Measurements from ENCODE around the gene OLIG1. TPM values are rescaled to one million over a fixed set of nuclear protein-coding genes. Genes with fewer than 3 reads are reported as not detected.

OLIG1 gene
- total and polyA plus RNA-seq, 2 of the 8 experiments (the other 6 are each of a cell fraction or from before 2014, with no cell fraction given) = 0.65 to 1.2 TPM

GRCh38 chr21:33089395-33090119, 19.6 kb downstream of the OLIG1 start:
- no peak overlapping the region for H4K5ac ChIP-seq (ENCODE audit: insufficient read length, low read depth, low read length)
- WGBS, 2 experiments (ENCODE audit: extremely low coverage in 1 of 2, insufficient coverage in 1 of 2, insufficient read length in 1 of 2, insufficient replicate concordance in 2 of 2, low coverage in 1 of 2, low lambda C conversion rate in 2 of 2, missing lambda C conversion rate in 1 of 2) = 91% methylated on average over 4 of the region's 4 CpGs; no CpG with 5 or more reads in 1 of the 2 experiments
- no peaks in the 10 kb centered on the region for H3K79me1 ChIP-seq (ENCODE audit: low read depth, low read length)
- no peak overlapping the region for H2BK5ac ChIP-seq (ENCODE audit: low read depth, low read length)
- no peak overlapping the region for H4K91ac ChIP-seq (replicated peaks; ENCODE audit: insufficient read length, low read length)
- no peaks in the 10 kb centered on the region for H3K79me2 ChIP-seq (ENCODE audit: control insufficient read depth in 1 of 2, insufficient read depth in 2 of 2, low read length in 2 of 2)
- no peaks in the 10 kb centered on the region; the same call in 1 of the 2 replicates for H3K23me2 ChIP-seq (ENCODE audit: low read depth, low read length)
- no peak overlapping the region for H2AK5ac ChIP-seq (ENCODE audit: low read depth, low read length)
- no peak overlapping the region for H2AFZ ChIP-seq (ENCODE audit: low read length)
- no peak overlapping the region for H3K56ac ChIP-seq (replicated peaks; ENCODE audit: insufficient read length, low read depth, low read length)
- no peak overlapping the region for H2BK12ac ChIP-seq (ENCODE audit: low read depth, low read length)
- FAIRE-seq (no peak), DNase-seq (ENCODE audit: low read depth in 1 of 2, low spot score in 2 of 2) (no peak)
- no peak overlapping the region for H3K4me2 ChIP-seq (ENCODE audit: insufficient read depth in 1 of 2, low read depth in 2 of 2, low read length in 2 of 2)
- no peak overlapping the region for H3K23ac ChIP-seq (ENCODE audit: insufficient read length)
- no peaks in the 10 kb centered on the region for H3K4me1 ChIP-seq (replicated peaks in 1 of 4; ENCODE audit: control insufficient read depth in 3 of 4, insufficient read depth in 4 of 4, low read length in 3 of 4)
- H3K14ac ChIP-seq (ENCODE audit: insufficient read length) = no peak overlapping the region
- H2BK15ac ChIP-seq (ENCODE audit: low read length) = no peak overlapping the region
- no peaks in the 10 kb centered on the region for H4K20me1 ChIP-seq (replicated peaks in 1 of 2; ENCODE audit: control insufficient read depth in 1 of 2, insufficient read depth in 2 of 2, low read length in 2 of 2)
- no peaks in the 10 kb centered on the region for H3K27me3 ChIP-seq (replicated peaks in 1 of 4; ENCODE audit: control insufficient read depth in 3 of 4, extremely low read depth in 1 of 4, insufficient read depth in 3 of 4, low read length in 3 of 4)
- ChIA-PET CTCF (ENCODE audit: partially characterized antibody) (interaction anchor here (0.8 to 1.0 kb wide), 2 partner anchors 9 to 11 kb away, joined by 3 read pairs; no protein-coding TSS in a partner anchor), POLR2A (ENCODE audit: partially characterized antibody) (interaction anchor here (1.7 kb wide), 1 partner anchor 9 kb away, joined by 4 read pairs; no protein-coding TSS in a partner anchor)
- H2BK20ac ChIP-seq (ENCODE audit: low read length) = no peak overlapping the region
- no peak overlapping the region for H3K9ac ChIP-seq (replicated peaks in 1 of 4; ENCODE audit: extremely low read depth in 1 of 4, low read depth in 3 of 4, low read length in 3 of 4)
- no peak overlapping the region for H3K27ac ChIP-seq (ENCODE audit: low read depth, low read length)
- no peak overlapping the region for H2BK120ac ChIP-seq (replicated peaks; ENCODE audit: low read depth, low read length)
- no peak overlapping the region for H4K8ac ChIP-seq (ENCODE audit: extremely low read depth, insufficient read depth, low read length)
- H3K4ac ChIP-seq (replicated peaks; ENCODE audit: insufficient read length, low read depth, low read length) = no peak overlapping the region
- H3K18ac ChIP-seq (ENCODE audit: extremely low read depth, low read length) = no peak overlapping the region
- no peaks in the 10 kb centered on the region for H3K9me3 ChIP-seq (ENCODE audit: insufficient read depth in 2 of 2, low read depth in 1 of 2, low read length in 1 of 2)
- H3K36me3 ChIP-seq (ENCODE audit: control insufficient read depth in 2 of 4, insufficient read depth in 4 of 4, low read length in 3 of 4) = no peaks in the 10 kb centered on the region
- H3K4me3 ChIP-seq (ENCODE audit: extremely low read depth in 1 of 4, insufficient read depth in 2 of 4, low read depth in 3 of 4, low read length in 4 of 4) = no peak overlapping the region
- TF ChIP-seq TBP (IDR thresholded peaks at IDR 0.05; ENCODE audit: low read depth, low read length) (no peak), EGR1 (IDR thresholded peaks at IDR 0.05; ENCODE audit: borderline replicate concordance, low read depth, low read length) (no peak), PHF8 (conservative IDR thresholded peaks at IDR 0.05; ENCODE audit: low read depth, low read length) (no peak), RFX5 (IDR thresholded peaks at IDR 0.05; ENCODE audit: borderline replicate concordance, low read depth, low read length) (no peak), NANOG (IDR thresholded peaks at IDR 0.05; ENCODE audit: insufficient read depth, low read depth, low read length, poor library complexity, severe bottlenecking) (no peak), GABPA (IDR thresholded peaks at IDR 0.05; ENCODE audit: borderline replicate concordance, insufficient read depth, low read length) (no peak), ASH2L (IDR thresholded peaks at IDR 0.05; ENCODE audit: low read length) (no peak), KDM5A (IDR thresholded peaks at IDR 0.05; ENCODE audit: low read length) (no peak), E2F6 (IDR thresholded peaks at IDR 0.05) (no peak), SIN3A (conservative IDR thresholded peaks at IDR 0.05 in 1 of 2, IDR thresholded peaks at IDR 0.05 in 1 of 2; ENCODE audit: low read depth in 1 of 2, low read length in 2 of 2) (no peak), ZNF274 (IDR thresholded peaks at IDR 0.05; ENCODE audit: borderline replicate concordance, extremely low read depth, low read length) (no peak), BCL11A (IDR thresholded peaks at IDR 0.05; ENCODE audit: low read depth in 2 of 2, low read length in 2 of 2) (no peak)

Data from H1 (cell line).